ENCODE results near the gene SMAD9. TPM values are rescaled to one million over a fixed set of nuclear protein-coding genes. Genes with fewer than 3 reads are reported as not detected.

Gene SMAD9
- total and polyA plus RNA-seq, 2 of the 13 experiments (the other 11 are each of a cell fraction or from before 2014, with no cell fraction given): 4.2 to 7.7 TPM

- no peak overlapping the region for H3K27ac ChIP-seq (ENCODE audit: extremely low read length, insufficient read depth, low read length)
- CTCF ChIA-PET (ENCODE audit: low intra/inter-chr PET ratio, low total read pairs): no interaction called here
- BruUV-seq (replicated peaks): TSS peak; percentile 21
- FAIRE-seq (no peak), ATAC-seq (no peak), DNase-seq (ENCODE audit: low spot score) (no peak)
- 95% methylated on average over 3 of the region's 3 CpGs for WGBS (ENCODE audit: low lambda C conversion rate)
- H2AFZ ChIP-seq (ENCODE audit: low read length): no peak overlapping the region
- POLR2A ChIA-PET: no interaction called here
- H3K27me3 ChIP-seq (ENCODE audit: control insufficient read depth in 1 of 2, insufficient read depth in 2 of 2, low read length in 2 of 2): no peaks in the 10 kb centered on the region; a peak in 1 of 5 replicates
- intact Hi-C loops (cut with micrococcal nuclease; ENCODE audit: unreplicated experiment) (no loop called here), in situ Hi-C loops (cut with HindIII; ENCODE audit: extremely low pct_ligation_motif_present, low pct_unique_long_range_greater_than_20kb) (no loop called here)
- H3K36me3 ChIP-seq (replicated peaks in 1 of 2; ENCODE audit: control insufficient read depth in 1 of 2, insufficient read depth in 2 of 2, low read length in 2 of 2): peaks cover 0 to 7% of the 10 kb centered on the region in 2 experiments; a peak in 2 of 5 replicates
- H3K4me3 ChIP-seq (replicated peaks in 1 of 3; ENCODE audit: insufficient read depth in 1 of 3, low read depth in 2 of 3, low read length in 3 of 3): no peak overlapping the region
- no peak overlapping the region for H3K4me2 ChIP-seq (ENCODE audit: low read depth, low read length)
- TF ChIP-seq ZNF34 (CRISPR knock-in tag; IDR thresholded peaks at IDR 0.05; ENCODE audit: borderline replicate concordance) (no peak), ATAD3A (CRISPR knock-in tag; IDR thresholded peaks at IDR 0.05) (no peak), ZNF572 (CRISPR knock-in tag; IDR thresholded peaks at IDR 0.05) (no peak), SIX1 (CRISPR knock-in tag; IDR thresholded peaks at IDR 0.05; ENCODE audit: borderline replicate concordance) (no peak), FOXM1 (CRISPR knock-in tag; IDR thresholded peaks at IDR 0.05) (no peak), NR2C2 (CRISPR knock-in tag; IDR thresholded peaks at IDR 0.05; ENCODE audit: borderline replicate concordance) (no peak), GPN1 (CRISPR knock-in tag; IDR thresholded peaks at IDR 0.05; ENCODE audit: borderline replicate concordance) (no peak), CC2D1A (CRISPR knock-in tag; IDR thresholded peaks at IDR 0.05) (no peak)
- TF ChIP-seq, protein P1, sequence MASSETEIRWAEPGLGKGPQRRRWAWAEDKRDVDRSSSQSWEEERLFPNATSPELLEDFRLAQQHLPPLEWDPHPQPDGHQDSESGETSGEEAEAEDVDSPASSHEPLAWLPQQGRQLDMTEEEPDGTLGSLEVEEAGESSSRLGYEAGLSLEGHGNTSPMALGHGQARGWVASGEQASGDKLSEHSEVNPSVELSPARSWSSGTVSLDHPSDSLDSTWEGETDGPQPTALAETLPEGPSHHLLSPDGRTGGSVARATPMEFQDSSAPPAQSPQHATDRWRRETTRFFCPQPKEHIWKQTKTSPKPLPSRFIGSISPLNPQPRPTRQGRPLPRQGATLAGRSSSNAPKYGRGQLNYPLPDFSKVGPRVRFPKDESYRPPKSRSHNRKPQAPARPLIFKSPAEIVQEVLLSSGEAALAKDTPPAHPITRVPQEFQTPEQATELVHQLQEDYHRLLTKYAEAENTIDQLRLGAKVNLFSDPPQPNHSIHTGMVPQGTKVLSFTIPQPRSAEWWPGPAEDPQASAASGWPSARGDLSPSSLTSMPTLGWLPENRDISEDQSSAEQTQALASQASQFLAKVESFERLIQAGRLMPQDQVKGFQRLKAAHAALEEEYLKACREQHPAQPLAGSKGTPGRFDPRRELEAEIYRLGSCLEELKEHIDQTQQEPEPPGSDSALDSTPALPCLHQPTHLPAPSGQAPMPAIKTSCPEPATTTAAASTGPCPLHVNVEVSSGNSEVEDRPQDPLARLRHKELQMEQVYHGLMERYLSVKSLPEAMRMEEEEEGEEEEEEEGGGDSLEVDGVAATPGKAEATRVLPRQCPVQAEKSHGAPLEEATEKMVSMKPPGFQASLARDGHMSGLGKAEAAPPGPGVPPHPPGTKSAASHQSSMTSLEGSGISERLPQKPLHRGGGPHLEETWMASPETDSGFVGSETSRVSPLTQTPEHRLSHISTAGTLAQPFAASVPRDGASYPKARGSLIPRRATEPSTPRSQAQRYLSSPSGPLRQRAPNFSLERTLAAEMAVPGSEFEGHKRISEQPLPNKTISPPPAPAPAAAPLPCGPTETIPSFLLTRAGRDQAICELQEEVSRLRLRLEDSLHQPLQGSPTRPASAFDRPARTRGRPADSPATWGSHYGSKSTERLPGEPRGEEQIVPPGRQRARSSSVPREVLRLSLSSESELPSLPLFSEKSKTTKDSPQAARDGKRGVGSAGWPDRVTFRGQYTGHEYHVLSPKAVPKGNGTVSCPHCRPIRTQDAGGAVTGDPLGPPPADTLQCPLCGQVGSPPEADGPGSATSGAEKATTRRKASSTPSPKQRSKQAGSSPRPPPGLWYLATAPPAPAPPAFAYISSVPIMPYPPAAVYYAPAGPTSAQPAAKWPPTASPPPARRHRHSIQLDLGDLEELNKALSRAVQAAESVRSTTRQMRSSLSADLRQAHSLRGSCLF (CRISPR knock-in tag; IDR thresholded peaks at IDR 0.05; ENCODE audit: borderline replicate concordance): no peak
- TF ChIP-seq, protein P2, sequence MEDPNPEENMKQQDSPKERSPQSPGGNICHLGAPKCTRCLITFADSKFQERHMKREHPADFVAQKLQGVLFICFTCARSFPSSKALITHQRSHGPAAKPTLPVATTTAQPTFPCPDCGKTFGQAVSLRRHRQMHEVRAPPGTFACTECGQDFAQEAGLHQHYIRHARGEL (CRISPR knock-in tag; IDR thresholded peaks at IDR 0.05): no peak
- TF ChIP-seq, protein P3, sequence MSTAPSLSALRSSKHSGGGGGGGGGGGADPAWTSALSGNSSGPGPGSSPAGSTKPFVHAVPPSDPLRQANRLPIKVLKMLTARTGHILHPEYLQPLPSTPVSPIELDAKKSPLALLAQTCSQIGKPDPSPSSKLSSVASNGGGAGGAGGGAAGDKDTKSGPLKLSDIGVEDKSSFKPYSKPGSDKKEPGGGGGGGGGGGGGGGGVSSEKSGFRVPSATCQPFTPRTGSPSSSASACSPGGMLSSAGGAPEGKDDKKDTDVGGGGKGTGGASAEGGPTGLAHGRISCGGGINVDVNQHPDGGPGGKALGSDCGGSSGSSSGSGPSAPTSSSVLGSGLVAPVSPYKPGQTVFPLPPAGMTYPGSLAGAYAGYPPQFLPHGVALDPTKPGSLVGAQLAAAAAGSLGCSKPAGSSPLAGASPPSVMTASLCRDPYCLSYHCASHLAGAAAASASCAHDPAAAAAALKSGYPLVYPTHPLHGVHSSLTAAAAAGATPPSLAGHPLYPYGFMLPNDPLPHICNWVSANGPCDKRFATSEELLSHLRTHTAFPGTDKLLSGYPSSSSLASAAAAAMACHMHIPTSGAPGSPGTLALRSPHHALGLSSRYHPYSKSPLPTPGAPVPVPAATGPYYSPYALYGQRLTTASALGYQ (CRISPR knock-in tag; IDR thresholded peaks at IDR 0.05): no peak
- peaks cover 35% of the 10 kb centered on the region for H3K79me2 ChIP-seq (ENCODE audit: insufficient read depth, low read length)
- H4K20me1 ChIP-seq (ENCODE audit: insufficient read depth, low read length): peaks cover 6% of the 10 kb centered on the region; the same call in 1 of the 2 replicates
- peaks cover 42% of the 10 kb centered on the region for H3K4me1 ChIP-seq (ENCODE audit: insufficient read depth, low read length)
- no peak overlapping the region for H3K9ac ChIP-seq (ENCODE audit: insufficient read depth, low read depth, low read length)
- no peaks in the 10 kb centered on the region for H3K9me3 ChIP-seq (ENCODE audit: low read length)
Measured at GRCh38 chr13:36822785-36823184, 97.3 kb downstream of the SMAD9 start.

All from HepG2 (cell line).